CD4-positive, alpha-beta T cell treated with Interleukin-15 for 4 hours (primary cell): ENCODE measurements around the gene MANF.
"Not testable (repeated sequence)": the region's sequence is repeated elsewhere in the genome, so short reads cannot be mapped to it uniquely, and the experiment has no call there.

ENCODE experiments used
- DNase-seq: peaks from one replicate; pipeline ENCODE4 v3.0.0-alpha.2; 2020; ENCODE audit warnings: low spot score

MANF gene

DNA sequence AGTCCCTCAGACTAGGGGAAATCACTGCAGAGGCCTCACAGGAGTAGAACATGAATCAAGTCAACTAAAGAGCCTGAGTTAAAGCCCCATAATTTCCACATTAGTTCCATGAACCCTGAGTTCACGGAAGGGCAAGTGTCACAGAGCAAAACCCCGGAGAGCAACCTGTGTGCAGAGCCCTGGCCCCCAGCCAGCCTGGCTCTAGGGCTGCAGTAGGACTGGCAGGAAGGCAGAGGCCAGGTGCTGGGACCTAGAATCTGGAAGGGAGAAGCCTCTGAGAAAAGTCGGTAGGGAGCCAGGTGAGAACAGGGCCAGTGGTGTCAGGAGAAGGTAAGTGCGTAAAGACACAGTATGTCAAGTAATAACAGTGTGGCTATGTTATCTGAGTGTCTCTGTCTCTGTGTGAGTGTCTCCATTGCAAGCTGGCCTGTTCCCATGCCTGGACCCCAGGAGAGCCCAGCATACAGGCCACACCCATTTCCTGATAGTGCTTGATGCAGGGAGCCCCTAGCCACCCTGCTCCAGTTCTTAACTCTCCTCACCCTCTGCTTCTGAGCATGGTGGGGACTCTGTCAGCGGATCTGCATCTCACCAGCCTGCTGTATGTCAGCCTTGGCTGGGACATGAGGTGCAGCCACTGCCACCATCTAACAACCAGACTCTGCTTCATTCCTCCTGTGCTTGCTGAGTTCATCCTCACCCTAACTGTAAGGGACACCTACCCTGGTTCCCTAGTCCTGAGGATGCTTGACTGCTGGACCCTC is 11.3 kb upstream of the MANF start:
- DNase-seq: no peak

GRCh38 chr3:51374456-51374855 is 10.6 kb upstream of the MANF start:
- DNase-seq: no peak

- no peak for DNase-seq
Measured at GRCh38 chr3:51375136-51375535, 10.0 kb upstream of the MANF start.

DNA sequence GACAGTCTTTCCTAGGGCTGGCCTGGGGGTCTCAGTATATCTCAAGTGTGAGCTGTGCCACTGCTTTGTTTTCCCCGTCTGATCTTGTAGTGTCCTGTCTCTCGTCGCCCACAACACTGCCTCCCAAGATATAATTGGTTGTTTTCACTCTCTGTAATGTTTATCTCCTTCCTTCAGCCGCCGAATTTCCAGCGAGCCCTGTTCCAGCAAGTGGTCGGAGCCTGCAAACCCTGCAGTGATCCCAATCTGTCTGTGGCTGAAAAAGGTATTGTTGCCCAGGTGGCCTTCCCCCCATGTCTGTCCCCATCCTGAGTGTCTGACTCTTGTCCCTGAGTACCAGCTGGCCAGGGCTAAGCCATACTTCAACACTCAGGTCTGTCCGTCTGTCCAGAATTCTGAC is 9.5 kb upstream of the MANF start:
- DNase-seq: no peak

- no peak for DNase-seq
Measured at GRCh38 chr3:51378065-51378464, 7.0 kb upstream of the MANF start.

DNA sequence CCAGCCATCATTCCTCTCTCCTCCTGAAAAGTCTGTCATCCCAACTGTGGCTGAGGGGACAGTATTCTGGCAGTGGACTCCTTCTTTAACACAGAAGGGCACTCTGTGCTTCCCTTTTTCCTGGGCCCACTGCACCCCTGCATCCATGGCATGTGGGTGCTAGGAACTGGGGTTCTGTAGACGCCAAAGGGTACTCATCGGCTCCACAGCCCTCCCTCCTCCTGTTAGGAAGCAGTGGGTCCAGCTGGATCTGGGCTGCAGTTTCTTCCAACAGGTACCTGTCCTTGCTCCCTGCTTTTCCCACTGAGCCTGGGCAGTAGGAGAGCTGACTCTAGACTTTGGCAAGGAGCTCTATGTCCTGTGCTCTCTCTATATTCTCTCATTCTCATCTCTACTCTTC is 6.4 kb upstream of the MANF start:
- DNase-seq: no peak

DNA sequence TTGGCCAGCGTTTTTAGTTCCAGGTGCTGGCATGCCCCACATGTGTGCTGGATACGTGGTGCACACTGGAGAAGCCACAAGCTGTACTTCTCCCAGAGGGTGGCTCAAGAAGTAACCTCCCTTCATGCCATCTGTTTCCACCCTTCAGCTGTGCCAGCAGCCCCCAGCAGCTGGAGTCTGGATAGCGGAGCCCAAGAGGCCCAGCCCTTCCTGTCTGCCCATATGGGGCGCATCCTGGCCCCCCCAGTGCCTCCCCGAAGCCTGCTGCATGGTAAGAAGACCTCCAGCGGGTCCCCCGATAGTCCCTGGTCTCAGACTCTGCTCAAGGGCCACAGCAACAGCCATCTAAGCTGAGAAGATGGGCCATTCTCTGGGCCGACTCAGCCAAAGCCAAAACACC is 5.8 kb upstream of the MANF start:
- DNase-seq: no peak

GRCh38 chr3:51379746-51380455 is 5.2 kb upstream of the MANF start:
- no peak for DNase-seq

DNA sequence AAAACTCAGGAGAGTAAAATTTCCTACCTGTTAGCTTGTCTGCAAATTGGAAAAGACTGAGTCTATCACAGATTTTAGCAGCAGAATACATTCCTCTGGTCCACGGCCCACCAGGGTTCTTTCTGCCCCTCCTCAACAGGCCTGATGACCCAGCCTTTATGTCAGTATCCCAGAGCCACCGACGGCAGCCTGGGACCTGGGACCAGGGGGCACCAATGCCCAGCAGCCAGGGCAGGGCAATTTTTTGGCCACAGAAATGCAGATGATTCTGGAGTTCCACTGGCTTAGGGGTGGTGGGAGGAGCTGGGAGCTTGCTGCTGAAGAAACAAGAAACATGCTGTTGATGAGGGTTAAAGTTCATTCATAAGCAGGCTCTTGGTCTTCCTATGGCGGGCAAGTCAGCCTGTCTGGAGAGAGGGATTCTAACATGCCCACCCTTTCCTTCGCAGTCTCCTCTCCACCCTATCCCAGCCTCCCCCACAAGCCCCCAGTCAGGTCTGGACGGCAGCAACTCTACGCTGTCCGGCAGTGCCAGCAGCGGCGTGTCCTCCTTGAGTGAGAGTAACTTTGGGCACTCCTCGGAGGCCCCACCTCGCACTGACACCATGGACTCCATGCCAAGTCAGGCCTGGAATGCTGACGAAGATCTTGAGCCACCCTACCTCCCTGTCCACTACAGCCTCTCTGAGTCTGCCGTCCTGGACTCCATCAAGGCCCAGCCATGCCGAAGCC is 4.3 kb upstream of the MANF start:
- DNase-seq: no peak

- no peak for DNase-seq
Measured at GRCh38 chr3:51381333-51381705, 3.8 kb upstream of the MANF start.

GRCh38 chr3:51382076-51382745 is 2.9 kb upstream of the MANF start:
- no peak for DNase-seq

DNA sequence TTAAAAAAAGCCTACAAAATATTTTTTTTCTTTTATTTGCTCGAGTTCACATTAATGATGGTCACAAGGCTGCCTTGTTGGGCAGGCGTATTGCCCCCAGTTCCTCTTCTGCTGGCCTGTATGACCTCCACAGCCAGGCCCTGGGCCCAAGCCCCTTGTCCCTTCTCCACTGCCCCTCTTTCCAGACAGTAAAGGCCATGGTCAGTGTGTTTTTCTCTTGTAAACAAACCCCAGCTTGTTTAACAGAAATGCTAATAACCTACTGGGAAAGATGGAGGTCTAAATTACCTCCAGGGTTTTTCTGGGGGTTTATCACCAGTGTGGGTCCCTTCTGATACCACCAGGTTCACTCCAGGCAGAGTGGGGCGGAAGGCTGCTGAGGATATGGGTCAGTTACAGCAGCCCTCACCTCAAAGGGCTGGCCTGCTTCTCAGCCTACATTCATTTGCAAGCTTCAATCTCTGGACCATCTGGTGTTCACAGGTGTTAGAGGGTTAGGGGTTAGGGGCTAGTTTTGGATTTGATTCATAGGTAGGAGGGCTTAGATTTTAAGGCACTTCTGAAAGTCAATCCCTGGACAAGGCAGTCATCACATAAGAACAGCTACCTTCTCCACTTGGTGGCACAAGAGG is 2.0 kb upstream of the MANF start:
- DNase-seq: no peak

GRCh38 chr3:51384055-51384725 is 901 bp upstream of the MANF start:
- no peak for DNase-seq

DNA sequence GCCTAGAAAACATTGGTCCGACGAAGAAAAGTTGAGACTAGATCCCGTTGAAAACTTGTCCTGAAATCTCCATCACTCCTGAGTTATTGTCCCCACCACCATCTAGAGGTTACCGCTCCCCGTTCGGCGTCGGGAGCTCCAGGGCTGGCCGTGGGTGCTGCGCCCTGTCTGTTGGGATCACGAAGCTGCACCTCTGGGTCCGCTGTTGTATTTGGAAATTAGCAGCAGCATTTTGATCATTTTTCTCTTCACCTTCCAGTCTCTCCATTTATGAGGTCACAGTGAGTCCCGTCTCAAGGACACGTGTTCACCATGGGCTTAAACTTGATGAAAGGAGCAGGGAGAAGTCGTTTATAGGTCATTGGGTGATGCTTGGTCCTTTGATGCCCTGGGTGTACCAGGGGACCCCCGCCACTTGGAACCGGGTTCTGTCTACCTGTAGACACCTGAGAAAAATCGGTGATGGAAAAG is 565 bp downstream of the MANF start:
- DNase-seq: no peak

DNA sequence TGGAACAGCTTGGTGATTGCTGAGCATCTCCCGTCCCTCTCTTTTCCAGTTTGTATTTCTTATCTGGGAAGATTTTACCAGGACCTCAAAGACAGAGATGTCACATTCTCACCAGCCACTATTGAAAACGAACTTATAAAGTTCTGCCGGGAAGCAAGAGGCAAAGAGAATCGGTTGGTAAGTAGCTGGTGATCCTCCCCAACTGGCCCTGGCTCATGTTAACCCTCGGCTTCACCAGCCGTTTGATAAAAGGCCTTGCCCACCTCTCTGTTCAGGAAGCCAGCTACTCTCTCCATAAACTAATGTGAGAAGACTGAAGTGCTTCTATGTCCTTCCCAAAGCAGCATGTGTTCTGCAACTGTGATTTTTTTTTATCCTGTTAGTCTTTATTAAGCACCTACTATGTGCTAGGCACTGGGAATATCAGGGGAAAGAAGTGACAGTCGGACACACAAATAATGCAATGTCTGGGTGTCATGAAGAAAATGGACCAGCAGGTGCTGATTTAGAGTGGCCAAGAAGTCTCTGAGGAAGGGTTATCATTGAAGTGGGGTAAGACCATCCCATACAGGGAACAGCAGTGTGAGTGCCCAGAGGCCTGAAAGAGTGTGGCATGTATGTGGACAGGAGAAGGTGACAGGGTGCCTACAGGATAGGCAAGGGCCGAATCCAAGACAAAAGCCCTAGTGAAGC is 1.2 kb downstream of the MANF start:
- no peak for DNase-seq

DNA sequence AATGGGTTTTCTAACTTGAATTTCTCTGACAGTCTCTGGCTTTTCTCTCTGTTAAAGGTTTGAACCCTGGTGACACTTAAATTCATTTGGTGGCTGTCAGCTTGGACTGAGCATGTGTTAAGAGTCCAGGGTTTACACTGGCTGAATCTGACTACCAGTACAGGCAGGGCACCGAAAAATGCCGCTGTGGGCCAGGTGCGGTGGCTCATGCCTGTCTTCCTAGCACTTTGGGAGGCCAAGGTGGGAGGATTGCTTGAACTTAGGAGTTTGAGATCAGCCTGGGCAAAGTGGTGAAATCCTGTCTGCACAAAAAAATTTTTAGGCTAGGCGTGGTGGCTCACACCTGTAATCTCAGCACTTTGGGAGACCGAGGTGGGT is 1.8 kb downstream of the MANF start:
- no peak for DNase-seq

DNA sequence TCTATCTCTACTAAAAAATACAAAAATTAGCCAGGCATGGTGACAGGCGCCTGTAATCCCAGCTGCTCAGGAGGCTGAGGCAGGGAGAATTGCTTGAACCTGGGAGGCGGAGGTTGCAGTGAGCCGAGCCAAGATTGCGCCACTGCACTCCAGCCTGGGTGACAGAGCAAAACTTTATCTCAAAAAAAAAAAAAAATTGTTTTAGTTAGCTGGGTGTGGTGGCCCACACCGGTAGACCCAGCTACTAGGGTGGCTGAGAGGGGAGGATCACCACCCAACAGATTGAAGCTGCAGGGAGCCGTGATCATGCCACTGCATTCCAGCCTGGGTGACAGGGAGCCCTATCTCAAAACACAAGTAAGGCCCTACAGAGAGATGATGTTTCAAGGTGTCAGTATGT is 2.2 kb downstream of the MANF start:
- DNase-seq: not testable (repeated sequence)

DNA sequence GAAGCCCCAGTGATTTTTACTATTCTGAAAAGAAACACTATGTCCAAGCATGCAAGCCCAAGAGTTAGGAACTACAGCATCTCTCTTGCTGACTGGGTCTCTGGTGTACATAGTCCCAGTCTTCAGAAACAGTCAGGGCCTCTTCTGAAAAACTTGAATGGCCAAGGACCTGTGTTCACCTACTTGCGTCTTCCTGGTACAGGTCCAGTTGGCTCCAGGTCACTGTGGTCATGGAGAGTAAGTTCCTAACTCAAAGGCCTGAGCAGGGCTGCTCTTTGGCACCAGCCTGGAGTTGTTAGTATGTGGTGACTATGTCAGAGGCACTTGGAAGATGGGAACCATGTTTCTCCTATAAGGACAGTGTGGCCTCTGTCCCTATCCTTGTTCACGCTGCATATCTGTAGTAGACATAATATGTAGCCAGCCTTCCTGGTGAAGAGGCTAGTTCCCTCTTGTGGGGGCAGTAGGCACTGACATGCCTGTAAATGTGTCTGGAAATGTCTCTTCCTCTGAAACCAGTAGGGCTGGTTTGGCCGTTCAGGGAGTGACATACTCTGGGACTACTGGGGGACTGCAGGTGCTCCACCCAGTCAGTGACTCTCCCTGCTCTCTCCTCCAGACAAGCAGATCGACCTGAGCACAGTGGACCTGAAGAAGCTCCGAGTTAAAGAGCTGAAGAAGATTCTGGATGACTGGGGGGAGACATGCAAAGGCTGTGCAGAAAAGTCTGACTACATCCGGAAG is 3.4 kb downstream of the MANF start:
- no peak for DNase-seq

DNA sequence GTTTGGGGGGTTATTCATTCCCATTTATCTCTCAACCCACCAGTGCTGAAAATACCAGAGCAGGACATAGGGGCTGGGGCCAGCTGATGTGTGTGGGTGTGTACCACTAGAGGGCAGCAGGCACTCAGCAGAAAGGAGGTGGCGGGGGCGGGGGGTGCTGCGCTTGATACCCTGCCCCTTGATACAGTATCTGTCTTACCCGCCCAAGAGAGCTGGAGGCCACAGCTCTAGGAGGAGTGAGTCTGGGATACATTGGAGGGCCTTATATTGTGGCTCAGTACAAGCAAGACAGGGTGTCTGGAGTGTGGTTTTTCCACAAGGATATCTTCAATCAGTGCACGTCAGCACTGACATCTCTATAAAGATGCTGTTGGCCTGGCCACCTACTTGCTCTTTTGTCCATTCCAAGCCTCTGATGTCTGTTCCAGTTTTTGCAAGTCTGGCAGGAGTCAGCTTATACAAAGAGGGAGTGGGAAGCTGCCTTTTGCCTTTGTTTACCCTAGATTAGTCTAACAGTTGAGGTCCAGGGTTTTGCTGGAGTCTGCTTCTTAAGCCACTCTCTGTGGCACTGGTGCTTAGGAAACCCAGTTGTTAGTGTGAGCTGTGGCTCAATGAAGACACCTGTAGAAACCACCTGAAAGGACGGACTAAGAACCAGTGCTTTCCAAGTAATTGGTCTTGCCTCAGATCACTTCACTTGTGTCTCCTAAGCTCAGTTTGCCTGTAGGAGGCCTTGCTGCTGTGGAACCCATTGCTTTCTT is 4.5 kb downstream of the MANF start:
- DNase-seq: peak; percentile 59
